NB4 (cell line): ENCODE measurements around the gene BCOR.

Source experiments
- MAX ChIP-seq: IDR thresholded peaks from 2 replicates; pipeline ENCODE4 v1.6.1; 2011; ENCODE audit warnings: low read depth, low read length
- MYC ChIP-seq: IDR thresholded peaks from 2 replicates; pipeline ENCODE4 v1.6.1; 2011; ENCODE audit warnings: low read depth, low read length
- TF ChIP-seq, protein P1 (sequence below): IDR thresholded peaks from one replicate; pipeline ENCODE4 v1.5.1; 2012; ENCODE audit warnings: low read depth, low read length

GRCh38 chrX:40049084-40049641, 48.6 kb downstream of the BCOR start:
- TF ChIP-seq, protein P1, sequence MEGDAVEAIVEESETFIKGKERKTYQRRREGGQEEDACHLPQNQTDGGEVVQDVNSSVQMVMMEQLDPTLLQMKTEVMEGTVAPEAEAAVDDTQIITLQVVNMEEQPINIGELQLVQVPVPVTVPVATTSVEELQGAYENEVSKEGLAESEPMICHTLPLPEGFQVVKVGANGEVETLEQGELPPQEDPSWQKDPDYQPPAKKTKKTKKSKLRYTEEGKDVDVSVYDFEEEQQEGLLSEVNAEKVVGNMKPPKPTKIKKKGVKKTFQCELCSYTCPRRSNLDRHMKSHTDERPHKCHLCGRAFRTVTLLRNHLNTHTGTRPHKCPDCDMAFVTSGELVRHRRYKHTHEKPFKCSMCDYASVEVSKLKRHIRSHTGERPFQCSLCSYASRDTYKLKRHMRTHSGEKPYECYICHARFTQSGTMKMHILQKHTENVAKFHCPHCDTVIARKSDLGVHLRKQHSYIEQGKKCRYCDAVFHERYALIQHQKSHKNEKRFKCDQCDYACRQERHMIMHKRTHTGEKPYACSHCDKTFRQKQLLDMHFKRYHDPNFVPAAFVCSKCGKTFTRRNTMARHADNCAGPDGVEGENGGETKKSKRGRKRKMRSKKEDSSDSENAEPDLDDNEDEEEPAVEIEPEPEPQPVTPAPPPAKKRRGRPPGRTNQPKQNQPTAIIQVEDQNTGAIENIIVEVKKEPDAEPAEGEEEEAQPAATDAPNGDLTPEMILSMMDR: no peak
- no peak for TF ChIP-seq MAX
- TF ChIP-seq MYC: no peak
